Thymus (tissue), 11 donors: Measurements from ENCODE around the gene FAF1. TPM values are rescaled to one million over a fixed set of nuclear protein-coding genes. Genes with fewer than 3 reads are reported as not detected.
"Not testable (repeated sequence)": the region's sequence is repeated elsewhere in the genome, so short reads cannot be mapped to it uniquely, and the experiment has no call there.

ENCODE experiments used
- DNase-seq, 9 donors: peaks; one replicate each; pipeline ENCODE4 v3.0.0-alpha.2; 2013; ENCODE audit warnings: low spot score in 9 of 9, low read depth in 6 of 9, missing footprints in 1 of 9
- H3K27ac ChIP-seq, 2 donors: one replicate each; pipeline ENCODE4 v1.5.1; 2013; ENCODE audit warnings: control low read depth in 1 of 2, low read depth in 1 of 2, low read length in 1 of 2, mild to moderate bottlenecking in 1 of 2, moderate library complexity in 1 of 2
- H3K27me3 ChIP-seq, 2 donors: one replicate each; pipeline ENCODE4 v1.5.1; 2013; ENCODE audit warnings: low read length in 1 of 2; ENCODE audit not compliant: control insufficient read depth in 2 of 2, insufficient read depth in 1 of 2
- H3K36me3 ChIP-seq, 2 donors: one replicate each; pipeline ENCODE4 v1.5.1; 2013; ENCODE audit warnings: low read length in 1 of 2, mild to moderate bottlenecking in 1 of 2, moderate library complexity in 1 of 2; ENCODE audit not compliant: control insufficient read depth in 2 of 2, insufficient read depth in 2 of 2
- H3K4me1 ChIP-seq, 2 donors: one replicate each; pipeline ENCODE4 v1.5.1; 2013; ENCODE audit warnings: low read length in 2 of 2; ENCODE audit not compliant: control insufficient read depth in 2 of 2, insufficient read depth in 2 of 2
- H3K4me3 ChIP-seq, 2 donors: one replicate each; pipeline ENCODE4 v1.5.1; 2013; ENCODE audit warnings: low read length in 2 of 2, control low read depth in 1 of 2, mild to moderate bottlenecking in 1 of 2
- H3K9me3 ChIP-seq, 2 donors: one replicate each; pipeline ENCODE4 v1.5.1; 2013; ENCODE audit warnings: low read length in 1 of 2, mild to moderate bottlenecking in 1 of 2; ENCODE audit not compliant: control insufficient read depth in 2 of 2, insufficient read depth in 1 of 2
- WGBS: extraction: QIAGEN DNeasy Blood & Tissue Kit; methylation state at CpG from one replicate; pipeline ENCODE4 v1.1.7; 2013; 5-methylcytosine and 5-hydroxymethylcytosine counted together
- polyA plus RNA-seq: library from polyadenylated mRNA; stranded (reverse); fragments of 200-250 nt; gene quantifications from one replicate; pipeline ENCODE4 v1.2.3, GENCODE V29; 2013
- total RNA-seq: library from RNA; stranded (reverse); fragments of 120-200 nt; gene quantifications from one replicate; pipeline ENCODE4 v1.2.4, GENCODE V29; 2013
- donor health status: healthy.

The FAF1 gene
- total and polyA plus RNA-seq, 2 donors = 39.1 to 66.3 TPM

- H3K27ac ChIP-seq, H3K27me3 ChIP-seq, H3K36me3 ChIP-seq, DNase-seq, H3K9me3 ChIP-seq, H3K4me1 ChIP-seq, H3K4me3 ChIP-seq: not testable (repeated sequence)
- 99% methylated on average over 3 of the region's 3 CpGs for WGBS
These were observed 432.1 kb downstream of the FAF1 start for GRCh38 chr1:50527987-50528320.

GRCh38 chr1:50527249-50527986 is 432.6 kb downstream of the FAF1 start:
- Histone ChIP-seq H3K36me3 (no peaks in the 10 kb centered on the region), H3K4me3 (no peak overlapping the region)
- WGBS = 98% methylated on average over 3 of the region's 3 CpGs

GRCh38 chr1:50526431-50526830 is 433.6 kb downstream of the FAF1 start:
- 98% methylated on average over 1 of the region's 1 CpG for WGBS
- no peak overlapping the region for H3K4me3 ChIP-seq
- H3K9me3 ChIP-seq = no peaks in the 10 kb centered on the region
- no peaks in the 10 kb centered on the region for H3K27me3 ChIP-seq
- H3K36me3 ChIP-seq = no peaks in the 10 kb centered on the region
- no peaks in the 10 kb centered on the region for H3K4me1 ChIP-seq
- DNase-seq = no peak
- H3K27ac ChIP-seq = no peak overlapping the region

More at GRCh38 chr1:50527249-50527986, 432.6 kb downstream of the FAF1 start:
- Histone ChIP-seq H3K27me3 (no peaks in the 10 kb centered on the region), H3K27ac (no peak overlapping the region), H3K4me1 (no peaks in the 10 kb centered on the region), H3K9me3 (no peaks in the 10 kb centered on the region)
- DNase-seq = no peak

- H3K4me3 ChIP-seq = no peak overlapping the region
- H3K27ac ChIP-seq = no peak overlapping the region
- no peaks in the 10 kb centered on the region for H3K4me1 ChIP-seq
- H3K36me3 ChIP-seq = no peaks in the 10 kb centered on the region
- H3K27me3 ChIP-seq = no peaks in the 10 kb centered on the region
- no peak for DNase-seq
- H3K9me3 ChIP-seq = no peaks in the 10 kb centered on the region
- 98% methylated on average over 3 of the region's 3 CpGs for WGBS
These were observed 436.5 kb downstream of the FAF1 start for GRCh38 chr1:50523548-50523947.

- Histone ChIP-seq H3K9me3 (no peaks in the 10 kb centered on the region), H3K27ac (no peak overlapping the region), H3K27me3 (no peaks in the 10 kb centered on the region), H3K36me3 (no peaks in the 10 kb centered on the region), H3K4me1 (no peaks in the 10 kb centered on the region), H3K4me3 (no peak overlapping the region)
- 97% methylated on average over 1 of the region's 1 CpG for WGBS
- DNase-seq = no peak
These were observed 437.2 kb downstream of the FAF1 start for GRCh38 chr1:50522691-50523342.

GRCh38 chr1:50521703-50522102 is 438.4 kb downstream of the FAF1 start:
- Histone ChIP-seq H3K27ac (no peak overlapping the region), H3K4me3 (no peak overlapping the region), H3K9me3 (no peaks in the 10 kb centered on the region)

GRCh38 chr1:50517488-50517887 is 442.6 kb downstream of the FAF1 start:
- Histone ChIP-seq H3K4me1 (no peaks in the 10 kb centered on the region), H3K27me3 (no peaks in the 10 kb centered on the region), H3K27ac (no peak overlapping the region), H3K9me3 (no peaks in the 10 kb centered on the region), H3K36me3 (no peaks in the 10 kb centered on the region), H3K4me3 (no peak overlapping the region)
- no peak for DNase-seq

More at GRCh38 chr1:50521703-50522102, 438.4 kb downstream of the FAF1 start:
- Histone ChIP-seq H3K36me3 (no peaks in the 10 kb centered on the region), H3K27me3 (no peaks in the 10 kb centered on the region), H3K4me1 (no peaks in the 10 kb centered on the region)
- DNase-seq = no peak
- WGBS = 97% methylated on average over 4 of the region's 4 CpGs

GRCh38 chr1:50516056-50516455 is 444.0 kb downstream of the FAF1 start:
- H3K36me3 ChIP-seq = no peaks in the 10 kb centered on the region
- H3K27me3 ChIP-seq = no peaks in the 10 kb centered on the region
- DNase-seq = no peak
- WGBS = 98% methylated on average over 3 of the region's 3 CpGs
- no peaks in the 10 kb centered on the region for H3K4me1 ChIP-seq
- no peak overlapping the region for H3K4me3 ChIP-seq
- no peak overlapping the region for H3K27ac ChIP-seq
- H3K9me3 ChIP-seq = no peaks in the 10 kb centered on the region

GRCh38 chr1:50508040-50508586 is 452.0 kb downstream of the FAF1 start:
- no peak overlapping the region for H3K27ac ChIP-seq
- no peak overlapping the region for H3K4me3 ChIP-seq
- H3K36me3 ChIP-seq = no peaks in the 10 kb centered on the region
- H3K4me1 ChIP-seq = no peaks in the 10 kb centered on the region
- no peaks in the 10 kb centered on the region for H3K9me3 ChIP-seq
- DNase-seq = no peak
- no peaks in the 10 kb centered on the region for H3K27me3 ChIP-seq
